GM19438 (cell line): Measurements from ENCODE around the gene LCN10.
A peak's percentile ranks its signal among the peaks of the same experiment; 100 is the strongest.
"Not testable (repeated sequence)": the region's sequence is repeated elsewhere in the genome, so short reads cannot be mapped to it uniquely, and the experiment has no call there.

Experiments
- ATAC-seq: cut with Tn5 transposase; IDR thresholded peaks from one replicate; pipeline ENCODE4 v1.9.1; 2021; ENCODE audit warnings: low read depth; ENCODE audit not compliant: unreplicated experiment

The LCN10 gene

DNA sequence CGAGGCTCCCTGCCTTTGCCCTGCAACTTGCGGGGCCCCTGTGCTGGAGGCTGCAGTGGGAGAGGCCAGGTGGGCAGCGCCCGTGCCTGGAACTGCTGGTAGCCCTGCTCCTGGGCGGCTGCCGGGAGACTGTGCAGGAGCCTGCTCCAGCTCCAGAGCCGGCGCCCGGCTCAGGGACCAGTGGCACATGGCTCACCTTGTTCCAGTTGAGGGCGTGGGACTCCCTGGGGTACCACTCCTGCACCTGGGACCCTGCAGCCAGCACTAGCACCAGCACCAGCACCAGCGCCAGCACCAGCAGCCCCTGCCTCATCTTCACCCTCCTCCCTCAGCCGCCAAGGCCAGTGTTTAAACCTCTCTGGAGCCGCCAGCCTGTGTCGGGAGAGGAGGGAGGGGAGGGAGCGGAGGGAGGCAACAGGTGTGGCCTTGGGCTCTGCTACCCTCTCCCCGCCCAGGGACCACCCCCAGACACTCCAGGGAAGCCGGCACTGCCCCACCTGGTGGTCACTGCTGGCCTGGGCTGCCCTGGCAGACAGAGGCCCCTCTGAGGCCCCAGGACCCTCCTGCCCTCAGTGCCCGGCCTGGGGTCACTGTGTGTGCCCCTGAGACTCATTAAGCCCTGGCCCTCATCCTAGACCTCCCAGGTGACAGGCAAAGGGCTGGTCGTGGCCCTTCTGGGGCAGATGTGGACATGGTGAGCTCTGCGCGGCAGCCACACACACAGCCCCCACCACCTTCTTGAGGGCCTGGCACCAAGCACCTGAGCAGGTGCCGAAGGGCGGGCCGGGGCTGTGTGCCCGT, at the start of gene LCN10:
Gene LCN10 (minus strand): TSS at position 350 of the 801 bp plus-strand sequence. CDS start 37 bp downstream, at position 313.
- ATAC-seq: no peak

- no peak for ATAC-seq
Measured at GRCh38 chr9:136791516-136792276, 49.0 kb upstream of the LCN10 start.

GRCh38 chr9:136790640-136791515, 48.1 kb upstream of the LCN10 start, which contains the start of gene TMEM141:
Gene TMEM141 (plus strand): TSS chr9:136791344. CDS start chr9:136791371, 27 bp downstream.
- peak; percentile 82 for ATAC-seq

DNA sequence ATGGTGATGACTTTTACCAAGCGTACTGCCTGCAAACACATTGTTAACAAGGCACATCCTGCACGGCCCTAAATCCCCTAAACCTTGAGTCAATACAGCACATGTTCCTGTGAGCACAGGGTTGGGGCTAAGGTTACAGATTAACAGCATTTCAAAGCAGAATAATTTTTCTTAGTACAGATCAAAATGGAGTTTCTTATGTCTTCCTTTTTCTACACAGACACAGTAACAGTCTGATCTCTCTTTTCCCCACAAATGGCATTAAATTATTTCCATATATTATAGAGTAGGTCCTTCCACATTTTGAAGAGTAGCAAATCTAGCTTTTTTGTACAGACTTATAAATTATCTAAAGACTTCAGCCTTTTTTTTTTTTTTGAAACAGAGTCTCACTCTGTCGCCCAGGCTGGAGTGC, 46.8 kb upstream of the LCN10 start:
- no peak for ATAC-seq

GRCh38 chr9:136788644-136789522, 46.1 kb upstream of the LCN10 start:
- not testable (repeated sequence) for ATAC-seq

GRCh38 chr9:136787690-136788400, 45.1 kb upstream of the LCN10 start:
- no peak for ATAC-seq

DNA sequence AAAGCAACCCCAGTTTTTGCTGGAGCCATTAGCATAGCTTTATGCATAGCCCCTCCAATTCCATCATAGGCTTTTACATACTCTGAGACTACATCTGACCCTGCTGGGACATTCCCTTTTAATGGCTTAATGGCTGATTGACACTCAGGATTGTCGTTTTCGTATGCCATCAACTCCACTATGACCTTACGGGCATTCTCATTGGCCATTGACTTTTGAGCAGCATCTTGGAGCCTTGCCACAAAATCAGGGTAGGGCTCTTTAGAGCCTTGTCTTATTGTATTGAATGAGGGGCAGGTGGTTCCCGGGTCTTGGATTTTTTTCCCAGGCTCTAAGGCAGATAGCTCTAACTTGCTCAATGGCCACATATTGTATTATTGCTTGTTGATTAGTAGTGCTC, 44.2 kb upstream of the LCN10 start:
- ATAC-seq: not testable (repeated sequence)

GRCh38 chr9:136786451-136786850, 43.7 kb upstream of the LCN10 start:
- no peak for ATAC-seq

DNA sequence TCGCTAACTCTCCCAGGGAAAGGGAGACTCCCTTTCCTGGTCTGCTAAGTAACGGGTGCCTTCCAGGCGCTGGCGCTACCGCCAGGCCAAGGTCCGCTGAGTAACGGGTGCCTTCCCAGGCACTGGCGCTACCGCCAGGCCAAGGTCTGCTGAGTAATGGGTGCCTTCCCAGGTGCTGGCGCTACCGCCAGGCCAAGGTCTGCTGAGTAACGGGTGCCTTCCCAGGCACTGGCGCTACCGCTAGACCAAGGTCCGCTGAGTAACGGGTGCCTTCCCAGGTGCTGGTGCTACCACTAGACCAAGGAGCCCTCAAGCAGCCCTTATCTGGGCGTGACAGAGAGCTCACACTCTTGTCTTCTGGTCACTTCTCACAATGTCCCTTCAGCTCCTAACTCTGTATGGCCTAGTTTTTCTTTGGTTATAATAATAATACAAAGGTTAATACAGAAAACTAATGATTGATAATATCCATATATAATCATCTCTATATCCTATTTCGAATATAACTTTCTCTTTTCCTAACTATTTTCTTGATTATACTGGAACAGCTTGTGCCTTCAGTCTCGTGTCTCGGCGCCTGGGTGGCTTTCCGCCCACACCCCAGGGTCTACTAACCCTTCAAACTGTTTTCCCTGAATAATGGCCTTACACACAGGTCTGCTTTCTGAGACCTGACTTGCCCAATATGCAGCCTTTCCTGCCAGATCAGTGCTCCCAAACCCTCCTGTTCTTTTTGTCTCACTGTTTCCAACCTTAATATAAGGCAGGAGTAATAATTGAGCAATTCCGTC, 43.0 kb upstream of the LCN10 start:
- not testable (repeated sequence) for ATAC-seq

- no peak for ATAC-seq
Measured at GRCh38 chr9:136784997-136785361, 42.2 kb upstream of the LCN10 start.

DNA sequence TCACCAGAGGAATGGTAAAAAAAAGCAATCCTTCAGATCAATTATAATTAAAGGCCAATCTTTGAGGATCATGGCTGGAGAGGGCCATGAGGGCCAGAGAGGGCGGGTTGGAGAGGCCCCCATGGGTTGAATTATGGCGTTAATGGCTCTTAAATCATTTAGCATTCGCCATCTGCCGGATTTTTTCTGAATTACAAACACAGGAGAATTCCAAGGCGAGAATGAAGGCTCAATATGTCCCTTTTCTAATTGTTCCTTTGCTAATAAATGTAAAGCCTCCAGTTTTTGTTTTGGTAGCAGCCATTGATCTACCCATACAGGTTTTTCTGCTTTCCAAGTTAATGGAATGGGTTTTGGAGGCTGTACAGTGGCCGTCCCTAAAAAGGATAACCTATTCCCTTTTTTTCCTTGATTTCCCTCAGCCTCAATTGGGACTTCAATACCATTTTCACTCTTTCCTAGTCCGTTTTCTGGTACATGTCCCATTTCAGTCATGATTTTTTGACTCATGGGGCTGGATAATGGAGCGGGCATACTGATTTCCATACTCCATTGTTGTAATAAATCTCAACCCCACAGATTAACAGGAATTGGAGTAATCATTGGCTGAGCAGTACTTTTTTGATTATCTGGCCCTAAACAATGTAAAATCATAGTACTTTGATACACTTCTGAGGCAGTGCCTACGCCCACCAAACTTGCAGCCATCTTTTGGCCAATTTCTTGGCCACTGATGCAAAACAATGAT, 41.7 kb upstream of the LCN10 start:
- no peak for ATAC-seq

DNA sequence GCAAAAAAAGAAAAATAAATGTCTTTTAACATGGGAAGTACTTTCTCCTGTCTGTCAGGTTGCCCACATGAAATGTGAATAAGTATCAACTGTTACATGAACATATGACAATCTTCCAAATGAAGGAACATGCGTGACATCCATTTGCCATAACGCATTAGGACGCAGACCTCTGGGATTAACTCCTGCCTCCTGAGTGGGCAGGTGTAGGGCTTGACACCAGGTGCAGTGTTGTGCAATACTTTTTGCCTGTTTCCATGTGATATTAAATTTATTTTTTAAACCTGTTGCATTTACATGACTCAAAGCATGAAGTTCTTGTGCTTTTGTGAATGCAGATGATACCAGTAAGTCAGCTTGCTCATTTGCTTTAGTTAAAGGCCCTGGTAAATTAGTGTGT, 39.7 kb upstream of the LCN10 start:
- ATAC-seq: no peak

GRCh38 chr9:136779808-136780207, 37.1 kb upstream of the LCN10 start:
- no peak for ATAC-seq

GRCh38 chr9:136777359-136777758, 34.6 kb upstream of the LCN10 start:
- no peak for ATAC-seq

- no peak for ATAC-seq
Measured at GRCh38 chr9:136776947-136777346, 34.2 kb upstream of the LCN10 start.

- no peak for ATAC-seq
Measured at GRCh38 chr9:136775191-136775590, 32.5 kb upstream of the LCN10 start.

DNA sequence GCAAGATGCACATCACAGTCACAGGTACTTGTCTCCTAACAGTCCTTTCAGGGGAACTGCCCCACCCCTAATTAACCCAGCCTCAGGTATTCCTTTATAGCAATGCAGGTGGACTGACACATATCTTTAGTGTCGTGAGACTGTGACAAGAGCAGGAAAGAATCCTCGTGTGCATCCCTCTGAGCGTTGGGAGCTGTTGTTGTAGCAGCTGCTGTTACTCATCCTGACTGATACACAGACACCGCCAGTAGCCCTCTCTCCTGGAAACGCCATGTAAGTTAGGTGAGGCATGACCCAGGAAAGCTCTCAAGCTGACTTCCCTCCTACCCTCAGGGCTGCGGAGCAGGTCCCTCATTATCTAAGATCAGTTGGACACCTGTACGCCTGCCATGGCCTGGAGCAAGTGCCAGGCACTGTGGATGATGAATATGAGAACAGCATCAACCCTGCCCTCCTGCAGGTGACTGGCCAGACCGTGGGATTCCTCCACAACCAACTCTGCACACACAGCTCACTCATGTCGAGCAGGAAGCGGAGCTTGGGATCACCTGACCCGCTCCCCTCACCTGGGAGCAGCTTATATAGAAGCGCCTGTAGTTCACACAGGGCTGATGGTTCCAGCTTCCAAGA, 31.8 kb upstream of the LCN10 start:
- no peak for ATAC-seq
